Keratinocyte (primary cell): ENCODE data around the gene TVP23C. TPM values are rescaled to one million over a fixed set of nuclear protein-coding genes. Genes with fewer than 3 reads are reported as not detected.

Experiments used
- DNase-seq: peaks from one replicate; pipeline ENCODE4 v3.0.0-alpha.2; 2011; ENCODE audit warnings: low read depth, missing footprints, low spot score
- FAIRE-seq: peaks from 2 replicates; lab custom pipeline; 2011; peaks lifted over from hg19 to GRCh38; lab: Jason Lieb, UNC
- H2AFZ ChIP-seq: 2 replicates; pipeline ENCODE4 v1.6.0; 2012; ENCODE audit warnings: low read length, control low read depth, inconsistent platforms; ENCODE audit not compliant: control insufficient read depth
- H3K27ac ChIP-seq: 2 replicates; pipeline ENCODE4 v1.5.1; 2011; ENCODE audit warnings: low read length; ENCODE audit not compliant: control insufficient read depth, insufficient read depth
- H3K27me3 ChIP-seq: 3 replicates; pipeline ENCODE4 v1.6.0; 2011; ENCODE audit warnings: low read length; ENCODE audit not compliant: control insufficient read depth, insufficient read depth; ENCODE audit errors: extremely low read depth
- H3K36me3 ChIP-seq, 2 experiments: 2 replicates in 1 of 2; 3 replicates in 1 of 2; pipeline ENCODE4 v1.5.1; 2011; ENCODE audit warnings: low read length in 2 of 2, mild to moderate bottlenecking in 1 of 2; ENCODE audit not compliant: control insufficient read depth in 2 of 2, insufficient read depth in 2 of 2; ENCODE audit errors: extremely low read depth in 1 of 2
- H3K4me1 ChIP-seq: 3 replicates; pipeline ENCODE4 v1.5.1; 2011; ENCODE audit warnings: low read length; ENCODE audit not compliant: control insufficient read depth, insufficient read depth; ENCODE audit errors: extremely low read depth
- H3K4me2 ChIP-seq: 3 replicates; pipeline ENCODE4 v1.6.0; 2011; ENCODE audit warnings: low read depth, low read length; ENCODE audit not compliant: control insufficient read depth, insufficient read depth; ENCODE audit errors: extremely low read depth
- H3K4me3 ChIP-seq, 3 experiments: fragments of 200-600 bp in 1 of 3; sonication (generic) in 1 of 3; 2 replicates in 2 of 3; 3 replicates in 1 of 3; pipeline ENCODE4 v1.5.1; 2011 to 2016; ENCODE audit warnings: low read length in 3 of 3, mild to moderate bottlenecking in 3 of 3, control low read depth in 2 of 3, inconsistent platforms in 1 of 3, low read depth in 1 of 3, mixed read lengths in 1 of 3, mixed run types in 1 of 3, moderate library complexity in 1 of 3; ENCODE audit not compliant: control insufficient read depth in 2 of 3, insufficient read depth in 2 of 3; ENCODE audit errors: extremely low read depth in 1 of 3
- H3K79me2 ChIP-seq: 2 replicates; pipeline ENCODE4 v1.6.0; 2012; ENCODE audit warnings: low read length; ENCODE audit not compliant: control insufficient read depth, insufficient read depth
- H3K9ac ChIP-seq: 3 replicates; pipeline ENCODE4 v1.6.0; 2011; ENCODE audit warnings: low read length; ENCODE audit not compliant: control insufficient read depth, insufficient read depth; ENCODE audit errors: extremely low read depth
- H3K9me1 ChIP-seq: 3 replicates; pipeline ENCODE4 v1.6.0; 2011; ENCODE audit warnings: low read length; ENCODE audit not compliant: control insufficient read depth, insufficient read depth; ENCODE audit errors: extremely low read depth
- H3K9me3 ChIP-seq: 2 replicates; pipeline ENCODE4 v1.5.1; 2012; ENCODE audit warnings: low read depth, low read length; ENCODE audit not compliant: control insufficient read depth
- H4K20me1 ChIP-seq: 3 replicates; pipeline ENCODE4 v1.6.0; 2011; ENCODE audit warnings: low read length; ENCODE audit not compliant: control insufficient read depth, insufficient read depth; ENCODE audit errors: extremely low read depth
- EZH2 ChIP-seq: IDR thresholded peaks from one replicate; pipeline ENCODE4 v1.6.1; 2012; ENCODE audit warnings: inconsistent platforms, mild to moderate bottlenecking, low read length, moderate library complexity
- dilution Hi-C: fragments of 300-500 bp; cut with MboI; formaldehyde crosslinking; loops from one replicate; pipeline ENCODE4 v1.7.0; 2020; ENCODE audit warnings: low sequenced_read_pairs; ENCODE audit not compliant: extremely low pct_ligation_motif_present
- polyA plus RNA-seq, 5 experiments: library from polyadenylated mRNA; depleted of rRNA in 3 of 5; stranded (reverse) in 3 of 5; stranded (forward) in 1 of 5; unstranded in 1 of 5; fragments of >200 nt; gene quantifications; 1 replicate in 1 of 5; 2 replicates in 3 of 5; 3 replicates in 1 of 5; pipeline versions ENCODE4 v1.2.1 to v1.2.3, GENCODE V29; 2011 to 2012; ENCODE audit warnings: missing spikeins in 2 of 5, low read depth in 1 of 5, low replicate concordance in 1 of 5
- TF ChIP-seq, protein P1 (sequence below), 3 experiments: IDR thresholded peaks in 1 of 3; conservative IDR thresholded peaks in 1 of 3; optimal IDR thresholded peaks in 1 of 3; 2 replicates in 2 of 3; 3 replicates in 1 of 3; pipeline versions ENCODE3 to v1.5.1; 2011; ENCODE audit warnings: low read length in 3 of 3, mild to moderate bottlenecking in 3 of 3, moderate library complexity in 2 of 3, control low read depth in 1 of 3, inconsistent platforms in 1 of 3; ENCODE audit not compliant: insufficient read depth in 2 of 3; ENCODE audit errors: extremely low read depth in 1 of 3

The TVP23C gene
- polyA plus RNA-seq, 1 donor (not counting 4 experiments of a cell fraction or from before 2014, with no cell fraction given) = 5.7 TPM

DNA sequence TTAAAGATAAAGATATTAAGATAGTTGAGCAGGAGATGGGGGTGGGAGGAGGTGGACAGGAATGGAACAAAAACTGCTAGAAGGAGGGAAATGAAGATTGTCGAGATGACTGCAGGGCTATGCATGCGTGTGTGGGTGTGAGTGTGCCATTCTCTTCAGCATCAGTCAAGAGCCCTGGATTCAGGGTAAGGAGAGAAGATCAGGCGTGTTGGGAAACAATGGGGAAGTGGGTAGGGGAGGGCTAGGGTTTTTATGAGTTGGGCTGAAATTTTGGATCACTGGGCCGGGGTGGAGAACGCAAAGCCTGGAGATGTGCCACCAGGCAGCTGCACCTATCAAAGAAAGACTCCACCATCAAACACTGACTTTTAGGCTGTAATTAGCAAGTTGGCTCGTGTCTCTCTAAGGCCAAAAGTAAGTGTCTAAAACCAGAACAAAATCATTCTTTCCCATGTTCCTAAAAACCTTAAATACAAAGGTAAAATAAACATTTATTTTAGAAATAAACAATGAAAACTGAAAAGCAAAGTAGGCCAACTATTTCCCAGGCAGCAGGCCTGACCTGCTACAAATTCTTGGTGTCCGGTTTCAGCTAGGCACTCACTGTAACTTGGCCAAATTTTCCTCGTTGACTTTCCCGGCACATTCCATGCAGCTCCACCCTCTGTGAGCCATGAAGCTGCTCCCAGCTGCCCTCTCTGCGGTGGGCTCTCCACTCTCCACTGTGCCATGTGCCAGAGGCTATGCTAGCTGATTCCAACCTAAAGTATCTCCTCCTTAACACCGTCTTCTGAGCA, 100.1 kb downstream of the TVP23C start:
- no peak overlapping the region for H3K9ac ChIP-seq
- no peak for TF ChIP-seq EZH2
- TF ChIP-seq, protein P1, sequence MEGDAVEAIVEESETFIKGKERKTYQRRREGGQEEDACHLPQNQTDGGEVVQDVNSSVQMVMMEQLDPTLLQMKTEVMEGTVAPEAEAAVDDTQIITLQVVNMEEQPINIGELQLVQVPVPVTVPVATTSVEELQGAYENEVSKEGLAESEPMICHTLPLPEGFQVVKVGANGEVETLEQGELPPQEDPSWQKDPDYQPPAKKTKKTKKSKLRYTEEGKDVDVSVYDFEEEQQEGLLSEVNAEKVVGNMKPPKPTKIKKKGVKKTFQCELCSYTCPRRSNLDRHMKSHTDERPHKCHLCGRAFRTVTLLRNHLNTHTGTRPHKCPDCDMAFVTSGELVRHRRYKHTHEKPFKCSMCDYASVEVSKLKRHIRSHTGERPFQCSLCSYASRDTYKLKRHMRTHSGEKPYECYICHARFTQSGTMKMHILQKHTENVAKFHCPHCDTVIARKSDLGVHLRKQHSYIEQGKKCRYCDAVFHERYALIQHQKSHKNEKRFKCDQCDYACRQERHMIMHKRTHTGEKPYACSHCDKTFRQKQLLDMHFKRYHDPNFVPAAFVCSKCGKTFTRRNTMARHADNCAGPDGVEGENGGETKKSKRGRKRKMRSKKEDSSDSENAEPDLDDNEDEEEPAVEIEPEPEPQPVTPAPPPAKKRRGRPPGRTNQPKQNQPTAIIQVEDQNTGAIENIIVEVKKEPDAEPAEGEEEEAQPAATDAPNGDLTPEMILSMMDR (optimal IDR thresholded peaks at IDR 0.05 in 1 of 3, IDR thresholded peaks at IDR 0.05 in 1 of 3, conservative IDR thresholded peaks at IDR 0.05 in 1 of 3; ENCODE audit: extremely low read depth in 1 of 3, insufficient read depth in 2 of 3, low read length in 3 of 3) = no peak
- H3K4me2 ChIP-seq = no peak overlapping the region
- H3K4me1 ChIP-seq = no peaks in the 10 kb centered on the region
- dilution Hi-C loops = no loop called here
- H3K27me3 ChIP-seq = no peaks in the 10 kb centered on the region
- H3K4me3 ChIP-seq = no peak overlapping the region
- H3K36me3 ChIP-seq = no peaks in the 10 kb centered on the region
- no peak overlapping the region for H3K27ac ChIP-seq
- H2AFZ ChIP-seq = no peak overlapping the region
- FAIRE-seq (peak; percentile 20), DNase-seq (no peak)
- H3K9me3 ChIP-seq = no peaks in the 10 kb centered on the region
- H4K20me1 ChIP-seq = no peaks in the 10 kb centered on the region
- no peaks in the 10 kb centered on the region for H3K79me2 ChIP-seq
- no peaks in the 10 kb centered on the region for H3K9me1 ChIP-seq

DNA sequence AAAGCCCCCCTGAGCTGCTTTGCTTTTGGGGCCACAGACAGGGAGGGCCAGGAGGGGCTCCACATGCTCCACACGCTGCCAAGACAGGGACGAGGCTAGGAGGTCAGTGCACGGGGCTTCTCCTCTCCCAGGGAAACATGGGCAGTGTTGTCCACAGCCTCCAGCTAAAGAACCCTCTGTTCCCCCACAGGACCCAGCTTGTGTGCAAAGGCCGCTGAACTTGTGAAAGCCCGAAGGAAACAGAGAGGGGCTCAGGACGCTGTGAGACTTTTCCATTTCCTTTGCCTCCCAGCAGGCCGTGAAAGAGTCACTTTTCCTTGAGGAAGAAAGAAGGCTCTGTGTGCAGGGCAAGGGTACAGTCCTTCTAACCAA, 105.6 kb downstream of the TVP23C start:
- H2AFZ ChIP-seq = no peak overlapping the region
- no peak overlapping the region for H3K4me3 ChIP-seq
- dilution Hi-C loops = no loop called here
- H3K4me2 ChIP-seq = no peak overlapping the region
- FAIRE-seq = no peak
- H3K36me3 ChIP-seq = no peaks in the 10 kb centered on the region
- H3K27me3 ChIP-seq = no peaks in the 10 kb centered on the region
- H4K20me1 ChIP-seq = no peaks in the 10 kb centered on the region
- H3K4me1 ChIP-seq = no peaks in the 10 kb centered on the region
- no peak overlapping the region for H3K9ac ChIP-seq
- DNase-seq = no peak
- no peaks in the 10 kb centered on the region for H3K79me2 ChIP-seq
- H3K9me1 ChIP-seq = no peaks in the 10 kb centered on the region
- no peaks in the 10 kb centered on the region for H3K9me3 ChIP-seq
- no peak for TF ChIP-seq EZH2
- TF ChIP-seq, protein P1 (optimal IDR thresholded peaks at IDR 0.05 in 1 of 3, IDR thresholded peaks at IDR 0.05 in 1 of 3, conservative IDR thresholded peaks at IDR 0.05 in 1 of 3; ENCODE audit: extremely low read depth in 1 of 3, insufficient read depth in 2 of 3, low read length in 3 of 3) = no peak
- no peak overlapping the region for H3K27ac ChIP-seq
